NCI-H1417 treated with DMSO at 0.1 percent for 48 hours (cell line): ENCODE results near the gene PPP1R12B.
"Not testable (repeated sequence)": the region's sequence is repeated elsewhere in the genome, so short reads cannot be mapped to it uniquely, and the experiment has no call there.

ENCODE experiments used
- DNase-seq: peaks from one replicate; lab custom pipeline; 2025; lab: John Stamatoyannopoulos, UW

Gene PPP1R12B

GRCh38 chr1:202561726-202562443, 213.4 kb downstream of the PPP1R12B start:
- no peak for DNase-seq

- DNase-seq = no peak
Measured at GRCh38 chr1:202562444-202563060, 214.1 kb downstream of the PPP1R12B start.

GRCh38 chr1:202563818-202564217, 215.3 kb downstream of the PPP1R12B start:
- DNase-seq = no peak

DNA sequence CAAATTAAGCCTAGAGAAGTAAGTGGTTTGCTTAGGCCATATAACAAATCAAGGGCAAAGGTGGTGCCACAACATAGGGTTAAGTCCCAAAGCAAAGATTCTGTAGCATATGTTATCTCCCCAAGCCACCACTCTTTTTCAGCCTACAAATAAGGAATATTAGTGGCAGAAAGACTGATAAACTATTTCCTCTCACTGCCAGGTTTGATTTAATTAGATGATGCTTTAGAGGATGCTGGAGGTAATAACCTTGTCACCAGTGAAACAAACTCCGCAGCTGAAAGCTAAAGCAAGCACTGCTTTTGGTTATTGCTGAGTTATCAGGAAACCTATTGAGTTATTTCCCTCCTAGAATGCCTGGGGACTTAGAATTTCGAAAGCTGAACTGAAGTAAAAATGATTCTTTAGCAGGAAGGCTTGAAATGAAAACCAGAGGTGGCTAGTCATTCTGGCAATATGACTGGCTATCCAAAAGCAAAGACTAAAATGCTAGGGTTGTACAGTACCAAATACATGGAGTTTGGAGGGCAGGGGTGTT, 216.5 kb downstream of the PPP1R12B start:
- no peak for DNase-seq

DNA sequence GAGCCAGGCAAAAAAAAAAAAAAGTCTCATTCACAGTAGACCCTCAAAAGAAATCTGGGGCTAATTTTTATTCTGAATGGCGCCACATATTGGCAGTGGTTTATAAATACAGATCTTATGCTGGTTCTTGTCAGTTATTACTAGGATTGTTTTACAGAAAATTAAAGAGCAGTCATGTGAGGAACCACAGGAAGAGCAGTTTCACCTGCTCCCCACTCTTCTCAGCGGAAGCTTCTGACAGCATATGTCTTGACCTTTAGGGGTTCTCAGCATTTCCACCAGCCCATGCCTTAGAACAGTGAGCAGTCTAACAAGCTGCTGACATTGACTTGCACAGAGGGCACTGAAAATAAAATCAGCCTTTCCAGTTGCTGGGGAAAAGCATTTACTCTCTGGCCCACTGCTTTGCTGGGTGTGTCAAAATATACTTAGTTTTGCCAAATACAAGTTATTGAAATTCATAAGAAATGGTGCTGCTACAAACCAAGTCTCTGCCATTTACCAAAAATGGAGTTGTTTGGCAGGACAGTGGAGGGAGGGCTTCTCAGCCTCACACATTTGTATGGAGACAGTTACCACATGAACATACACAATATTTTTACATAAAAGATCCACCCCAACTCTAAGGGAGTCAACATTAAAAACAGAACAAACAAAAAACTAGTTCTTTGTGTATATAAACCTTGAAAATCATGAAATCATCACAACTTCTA, 217.5 kb downstream of the PPP1R12B start:
- DNase-seq = no peak

GRCh38 chr1:202567738-202568137, 219.2 kb downstream of the PPP1R12B start:
- DNase-seq = no peak

DNA sequence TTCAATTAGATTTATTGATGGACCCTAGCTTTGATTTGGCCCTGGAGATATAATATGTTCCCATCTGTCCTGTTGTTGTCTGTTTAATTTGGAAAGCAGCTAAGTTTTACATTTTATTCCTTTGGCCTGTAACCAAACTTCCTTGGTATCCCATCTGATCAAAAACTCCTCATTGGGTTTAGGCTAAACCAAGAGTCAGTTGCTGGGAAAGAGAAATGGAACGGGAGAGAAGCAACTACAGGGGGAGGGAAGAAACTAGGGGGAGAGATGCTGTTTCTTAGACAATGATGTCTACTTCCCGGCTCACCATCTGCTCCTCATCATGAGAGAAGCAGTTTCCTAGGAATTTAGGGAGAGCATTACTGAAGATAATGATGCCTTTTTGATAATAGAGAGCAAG, 219.9 kb downstream of the PPP1R12B start:
- DNase-seq = no peak

- DNase-seq = no peak
Measured at GRCh38 chr1:202568826-202569225, 220.3 kb downstream of the PPP1R12B start.

GRCh38 chr1:202569393-202570322, 221.2 kb downstream of the PPP1R12B start:
- no peak for DNase-seq

DNA sequence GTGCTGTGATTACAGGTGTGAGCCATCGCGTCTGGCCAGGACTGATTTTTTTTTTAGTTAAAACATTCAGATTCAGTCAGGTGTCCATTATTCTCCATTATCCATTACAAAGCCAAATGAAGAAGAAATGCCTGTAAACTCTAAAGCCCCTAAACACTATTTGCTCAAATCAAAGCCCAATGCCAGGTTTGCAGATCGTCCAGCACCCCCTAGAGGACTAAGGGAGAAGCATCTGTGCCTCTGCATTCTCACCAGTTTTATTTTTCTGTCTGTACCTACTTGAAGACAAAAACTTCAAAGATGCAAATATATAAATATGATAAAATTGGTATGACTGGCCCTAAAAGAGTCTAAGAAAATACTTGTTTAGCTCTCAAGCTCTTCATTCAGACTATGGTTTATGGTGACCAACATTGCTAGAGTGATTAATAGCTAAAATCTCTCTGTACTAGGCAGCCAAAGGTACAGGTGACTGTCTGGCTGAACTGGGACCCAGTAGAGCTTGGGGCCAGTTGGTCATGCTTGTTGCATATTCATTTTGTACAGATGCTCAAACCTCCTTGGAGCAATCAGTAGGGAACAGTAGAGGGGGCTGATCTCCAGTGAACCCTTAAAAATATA, 223.3 kb downstream of the PPP1R12B start:
- DNase-seq = no peak

DNA sequence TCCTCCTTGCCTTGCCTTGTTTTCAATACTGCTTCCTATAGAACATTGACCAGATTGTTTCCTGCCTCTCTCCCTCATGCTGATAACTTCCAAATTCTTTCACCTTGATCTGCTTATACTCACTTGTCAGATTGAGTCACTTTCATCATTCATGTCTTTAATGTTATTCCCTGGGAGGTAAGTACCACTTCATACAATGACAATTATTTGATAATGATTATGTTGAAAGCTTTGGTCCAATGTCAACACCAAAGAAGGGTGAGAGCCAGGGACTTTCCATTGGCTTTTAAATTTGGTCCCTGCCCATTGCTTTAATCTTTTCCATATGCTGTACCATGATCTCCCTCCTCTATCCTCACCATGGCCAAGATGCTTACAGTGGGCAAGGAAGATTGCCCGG, 224.4 kb downstream of the PPP1R12B start:
- peak; percentile 18 for DNase-seq

GRCh38 chr1:202575918-202576653, 227.6 kb downstream of the PPP1R12B start:
- no peak for DNase-seq

GRCh38 chr1:202576816-202577215, 228.3 kb downstream of the PPP1R12B start:
- no peak for DNase-seq

DNA sequence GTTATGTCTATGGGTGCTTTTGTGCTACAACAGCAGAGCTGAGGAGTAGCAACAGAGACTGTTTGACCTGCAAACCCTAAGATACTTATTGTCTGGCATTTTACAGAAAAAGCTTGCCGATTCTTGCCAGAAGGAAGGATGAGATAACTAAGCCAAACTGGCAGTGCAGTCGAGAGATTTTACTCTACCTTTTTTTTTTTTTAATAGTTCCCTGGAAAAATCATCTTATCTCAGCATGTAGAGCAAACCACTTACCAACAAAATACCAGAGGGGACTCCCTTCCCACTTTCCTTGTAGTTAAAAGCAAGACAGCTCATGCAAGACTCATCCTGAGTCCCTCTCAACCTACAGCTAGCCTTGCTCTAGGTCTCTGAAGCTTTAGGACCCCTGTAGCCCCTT, 228.9 kb downstream of the PPP1R12B start:
- DNase-seq = no peak

GRCh38 chr1:202578001-202578504, 229.6 kb downstream of the PPP1R12B start:
- DNase-seq = no peak

DNA sequence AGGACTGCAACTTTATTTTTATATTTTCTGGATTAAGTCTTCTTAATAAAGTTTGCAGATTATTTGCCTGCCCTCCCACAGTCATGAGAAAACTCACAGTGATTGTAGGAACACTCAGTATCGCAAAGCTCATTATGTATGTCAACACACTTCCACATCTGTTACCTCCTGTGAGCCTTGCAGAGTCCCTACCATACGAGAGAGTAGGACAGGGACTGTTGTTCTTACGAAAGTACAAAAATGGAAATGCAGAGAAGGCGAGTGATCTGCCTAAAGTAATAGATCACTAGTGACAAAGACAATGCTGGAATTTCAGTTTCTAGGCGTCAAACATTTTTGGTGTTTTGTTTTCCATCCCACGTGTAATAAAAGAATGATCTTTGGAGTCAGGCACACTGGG, 230.1 kb downstream of the PPP1R12B start:
- DNase-seq = no peak

DNA sequence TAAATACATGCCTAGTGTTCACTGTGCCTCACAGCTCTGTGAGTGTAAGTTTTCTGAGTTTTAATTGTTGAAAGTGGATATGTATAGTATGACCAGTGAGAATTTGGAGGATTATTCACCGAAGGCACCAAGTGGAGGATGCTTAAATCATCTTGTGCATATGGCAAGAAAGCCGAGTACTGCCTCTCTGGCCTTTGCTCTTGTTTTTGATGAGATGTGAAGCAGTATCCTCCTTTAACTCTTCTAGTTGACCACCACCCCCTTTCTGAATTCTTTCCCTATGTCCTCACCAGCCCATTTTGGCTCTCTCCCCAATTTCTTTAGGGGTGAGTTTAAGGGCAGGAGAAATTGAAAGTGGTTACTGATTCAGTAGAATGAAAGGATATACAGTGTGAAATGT, 231.3 kb downstream of the PPP1R12B start:
- DNase-seq = no peak

DNA sequence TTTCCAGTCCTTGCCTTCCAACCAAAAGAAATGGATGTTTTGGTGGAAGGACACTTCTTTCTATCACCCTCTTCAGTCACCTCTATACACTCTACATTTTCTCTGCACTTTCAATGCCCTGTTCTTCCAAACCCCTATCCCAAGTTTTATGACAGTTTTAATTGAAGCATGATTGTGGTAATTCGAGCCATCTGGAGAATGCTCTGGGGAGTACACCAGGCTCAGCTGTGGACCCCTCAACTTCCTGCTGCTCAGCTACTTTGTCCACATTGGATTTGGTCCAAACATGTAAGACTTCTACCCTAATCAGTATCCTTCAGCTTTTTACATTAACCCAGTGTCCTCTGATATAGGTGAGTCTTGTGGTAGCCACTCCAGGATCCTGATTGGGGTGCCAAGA, 232.1 kb downstream of the PPP1R12B start:
- no peak for DNase-seq

DNA sequence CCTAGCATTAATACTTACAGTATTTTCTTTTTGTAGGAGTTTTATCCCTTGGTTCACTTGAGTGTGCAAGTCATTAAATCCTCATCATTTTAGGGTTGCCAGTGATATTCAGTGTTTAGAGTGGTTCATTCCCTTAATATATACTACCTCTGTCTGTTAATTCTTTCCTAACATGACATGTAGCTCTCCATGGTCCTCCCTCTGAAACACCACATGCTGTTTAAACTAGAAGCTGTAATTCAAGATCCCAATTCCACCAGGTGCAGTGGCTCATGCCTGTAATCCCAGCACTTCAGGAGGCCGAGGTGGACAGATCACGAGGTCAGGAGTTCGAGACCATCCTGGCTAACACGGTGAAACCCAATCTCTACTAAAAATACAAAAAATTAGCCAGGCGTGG, 233.9 kb downstream of the PPP1R12B start:
- DNase-seq = not testable (repeated sequence)
